GM18867 (cell line): Measurements from ENCODE around the gene GATAD2B.
"Not testable (repeated sequence)": the region's sequence is repeated elsewhere in the genome, so short reads cannot be mapped to it uniquely, and the experiment has no call there.

Experiments used
- ATAC-seq: cut with Tn5 transposase; IDR thresholded peaks from one replicate; pipeline ENCODE4 v1.9.1; 2021; ENCODE audit warnings: mild to moderate bottlenecking, moderate library complexity; ENCODE audit not compliant: unreplicated experiment

Gene GATAD2B

GRCh38 chr1:153768316-153769181, 154.2 kb downstream of the GATAD2B start:
- ATAC-seq: no peak

GRCh38 chr1:153767519-153767918, 155.3 kb downstream of the GATAD2B start:
- ATAC-seq: no peak

GRCh38 chr1:153766663-153767062, 156.1 kb downstream of the GATAD2B start:
- not testable (repeated sequence) for ATAC-seq

- ATAC-seq: no peak
These were observed 158.5 kb downstream of the GATAD2B start for GRCh38 chr1:153764310-153764709.

GRCh38 chr1:153763365-153764225, 159.2 kb downstream of the GATAD2B start:
- ATAC-seq: no peak

- ATAC-seq: no peak
These were observed 162.3 kb downstream of the GATAD2B start for GRCh38 chr1:153760440-153760839.
